HEK293 (cell line): ENCODE results near the gene SLC16A6.
A peak's percentile ranks its signal among the peaks of the same experiment; 100 is the strongest.

ENCODE experiments used
- GLI2 ChIP-seq: fragments of 450-650 bp; formaldehyde crosslinking; IDR thresholded peaks from 2 replicates; pipeline ENCODE4; 2017; ENCODE audit warnings: missing biosample characterization, missing genetic modification characterization, low read depth, borderline replicate concordance
- KLF1 ChIP-seq: fragments of 450-650 bp; formaldehyde crosslinking; IDR thresholded peaks from 2 replicates; pipeline ENCODE4 v1.5.1; 2016; ENCODE audit warnings: missing biosample characterization, missing genetic modification characterization
- KLF7 ChIP-seq: fragments of 450-650 bp; formaldehyde crosslinking; IDR thresholded peaks from 2 replicates; pipeline ENCODE4 v1.5.1; 2016; ENCODE audit warnings: missing biosample characterization, missing genetic modification characterization, borderline replicate concordance
- MEIS1 ChIP-seq: sonication (generic); formaldehyde crosslinking; IDR thresholded peaks from 2 replicates; pipeline ENCODE4 v1.8.1; 2022; ENCODE audit warnings: missing genetic modification reagents, mild to moderate bottlenecking, borderline replicate concordance
- MZF1 ChIP-seq: fragments of 450-650 bp; formaldehyde crosslinking; IDR thresholded peaks from 2 replicates; pipeline ENCODE4 v1.5.1; 2017; ENCODE audit warnings: missing biosample characterization, missing genetic modification characterization, borderline replicate concordance
- SETDB1 ChIP-seq: IDR thresholded peaks from one replicate; pipeline ENCODE4 v1.6.1; 2017; ENCODE audit warnings: mild to moderate bottlenecking, low read length, moderate library complexity, mixed read lengths; ENCODE audit not compliant: insufficient read length
- SP2 ChIP-seq: fragments of 450-650 bp; formaldehyde crosslinking; IDR thresholded peaks from 2 replicates; pipeline ENCODE4 v1.5.1; 2016; ENCODE audit warnings: missing biosample characterization, missing genetic modification characterization
- SP7 ChIP-seq: fragments of 450-650 bp; formaldehyde crosslinking; IDR thresholded peaks from 2 replicates; pipeline ENCODE4 v1.5.1; 2016; ENCODE audit warnings: missing biosample characterization, missing genetic modification characterization
- ZBTB1 ChIP-seq: fragments of 450-650 bp; formaldehyde crosslinking; IDR thresholded peaks from 2 replicates; pipeline ENCODE4 v1.5.1; 2016; ENCODE audit warnings: missing biosample characterization, missing genetic modification characterization
- ZBTB21 ChIP-seq: fragments of 450-650 bp; formaldehyde crosslinking; IDR thresholded peaks from 2 replicates; pipeline ENCODE4 v1.5.1; 2017; ENCODE audit warnings: missing biosample characterization, missing genetic modification characterization
- ZBTB7A ChIP-seq: fragments of 450-650 bp; formaldehyde crosslinking; IDR thresholded peaks from 2 replicates; pipeline ENCODE4 v1.5.1; 2016; ENCODE audit warnings: low read depth, missing biosample characterization, missing genetic modification characterization
- ZFP69B ChIP-seq: fragments of 450-650 bp; formaldehyde crosslinking; IDR thresholded peaks from 2 replicates; pipeline ENCODE4 v1.5.1; 2016; ENCODE audit warnings: missing biosample characterization, missing genetic modification characterization
- ZNF114 ChIP-seq: fragments of 450-650 bp; formaldehyde crosslinking; IDR thresholded peaks from 2 replicates; pipeline ENCODE4 v1.5.0; 2017; ENCODE audit warnings: missing biosample characterization, missing genetic modification characterization
- ZNF175 ChIP-seq: fragments of 450-650 bp; formaldehyde crosslinking; IDR thresholded peaks from 2 replicates; pipeline ENCODE4 v1.5.1; 2016; ENCODE audit warnings: missing biosample characterization, missing genetic modification characterization
- ZNF2 ChIP-seq: fragments of 450-650 bp; formaldehyde crosslinking; IDR thresholded peaks from 2 replicates; pipeline ENCODE4 v1.5.1; 2016; ENCODE audit warnings: missing biosample characterization, missing genetic modification characterization
- ZNF335 ChIP-seq: fragments of 450-650 bp; formaldehyde crosslinking; conservative IDR thresholded peaks from 2 replicates; pipeline ENCODE4 v1.5.1; 2016; ENCODE audit warnings: missing biosample characterization, missing genetic modification characterization
- ZNF350 ChIP-seq: fragments of 450-650 bp; formaldehyde crosslinking; IDR thresholded peaks from 2 replicates; pipeline ENCODE4 v1.5.0; 2017; ENCODE audit warnings: missing biosample characterization, mild to moderate bottlenecking, missing genetic modification characterization
- ZNF391 ChIP-seq: fragments of 450-650 bp; formaldehyde crosslinking; IDR thresholded peaks from 2 replicates; pipeline ENCODE4 v1.5.1; 2016; ENCODE audit warnings: low read depth, missing biosample characterization, missing genetic modification characterization, borderline replicate concordance
- ZNF423 ChIP-seq: fragments of 450-650 bp; formaldehyde crosslinking; IDR thresholded peaks from 2 replicates; pipeline ENCODE4 v1.5.1; 2016; ENCODE audit warnings: missing biosample characterization, missing genetic modification characterization
- ZNF426 ChIP-seq: fragments of 450-650 bp; formaldehyde crosslinking; IDR thresholded peaks from 2 replicates; pipeline ENCODE4 v1.5.1; 2017; ENCODE audit warnings: missing biosample characterization, missing genetic modification characterization, mild to moderate bottlenecking, inconsistent platforms, moderate library complexity
- ZNF510 ChIP-seq: fragments of 450-650 bp; formaldehyde crosslinking; IDR thresholded peaks from 2 replicates; pipeline ENCODE4 v1.5.1; 2018; ENCODE audit warnings: mild to moderate bottlenecking, missing genetic modification characterization, missing biosample characterization; ENCODE audit not compliant: insufficient replicate concordance
- ZNF571 ChIP-seq: fragments of 450-650 bp; formaldehyde crosslinking; IDR thresholded peaks from 2 replicates; pipeline ENCODE4 v1.5.0; 2017; ENCODE audit warnings: missing biosample characterization, missing genetic modification characterization
- ZNF596 ChIP-seq: fragments of 450-650 bp; IDR thresholded peaks from 2 replicates; pipeline ENCODE4 v1.5.0; 2018; ENCODE audit warnings: missing biosample characterization, mild to moderate bottlenecking, missing genetic modification characterization, moderate library complexity
- ZNF658 ChIP-seq: fragments of 450-650 bp; formaldehyde crosslinking; IDR thresholded peaks from 2 replicates; pipeline ENCODE4; 2016; ENCODE audit warnings: missing biosample characterization, missing genetic modification characterization
- ZNF747 ChIP-seq: fragments of 450-650 bp; formaldehyde crosslinking; IDR thresholded peaks from 2 replicates; pipeline ENCODE4 v1.5.1; 2016; ENCODE audit warnings: missing biosample characterization, missing genetic modification characterization
- ZNF76 ChIP-seq: fragments of 450-650 bp; formaldehyde crosslinking; IDR thresholded peaks from 2 replicates; pipeline ENCODE4; 2016; ENCODE audit warnings: low read depth, missing biosample characterization, missing genetic modification characterization, borderline replicate concordance
- ZNF791 ChIP-seq: fragments of 450-650 bp; formaldehyde crosslinking; IDR thresholded peaks from 2 replicates; pipeline ENCODE4 v1.5.1; 2016; ENCODE audit warnings: missing biosample characterization, missing genetic modification characterization
- TF ChIP-seq, protein P1 (sequence below): fragments of 450-650 bp; formaldehyde crosslinking; optimal IDR thresholded peaks from 2 replicates; pipeline ENCODE3; 2016; ENCODE audit warnings: missing biosample characterization, mild to moderate bottlenecking, missing genetic modification characterization
- TF ChIP-seq, protein P2 (sequence below): fragments of 450-650 bp; formaldehyde crosslinking; IDR thresholded peaks from 2 replicates; pipeline ENCODE4 v1.5.1; 2017; ENCODE audit warnings: missing biosample characterization, mild to moderate bottlenecking, missing genetic modification characterization, moderate library complexity
- TF ChIP-seq, protein P3 (sequence below): fragments of 450-650 bp; formaldehyde crosslinking; IDR thresholded peaks from 2 replicates; pipeline ENCODE4 v1.5.1; 2016; ENCODE audit warnings: missing biosample characterization, missing genetic modification characterization
- TF ChIP-seq, protein P4 (sequence below): fragments of 450-650 bp; formaldehyde crosslinking; IDR thresholded peaks from 2 replicates; pipeline ENCODE4 v1.5.1; 2017; ENCODE audit warnings: missing biosample characterization, missing genetic modification characterization
- TF ChIP-seq, protein P5 (sequence below): fragments of 450-650 bp; formaldehyde crosslinking; IDR thresholded peaks from 2 replicates; pipeline ENCODE4 v1.5.1; 2016; ENCODE audit warnings: missing biosample characterization, missing genetic modification characterization

Gene SLC16A6

DNA sequence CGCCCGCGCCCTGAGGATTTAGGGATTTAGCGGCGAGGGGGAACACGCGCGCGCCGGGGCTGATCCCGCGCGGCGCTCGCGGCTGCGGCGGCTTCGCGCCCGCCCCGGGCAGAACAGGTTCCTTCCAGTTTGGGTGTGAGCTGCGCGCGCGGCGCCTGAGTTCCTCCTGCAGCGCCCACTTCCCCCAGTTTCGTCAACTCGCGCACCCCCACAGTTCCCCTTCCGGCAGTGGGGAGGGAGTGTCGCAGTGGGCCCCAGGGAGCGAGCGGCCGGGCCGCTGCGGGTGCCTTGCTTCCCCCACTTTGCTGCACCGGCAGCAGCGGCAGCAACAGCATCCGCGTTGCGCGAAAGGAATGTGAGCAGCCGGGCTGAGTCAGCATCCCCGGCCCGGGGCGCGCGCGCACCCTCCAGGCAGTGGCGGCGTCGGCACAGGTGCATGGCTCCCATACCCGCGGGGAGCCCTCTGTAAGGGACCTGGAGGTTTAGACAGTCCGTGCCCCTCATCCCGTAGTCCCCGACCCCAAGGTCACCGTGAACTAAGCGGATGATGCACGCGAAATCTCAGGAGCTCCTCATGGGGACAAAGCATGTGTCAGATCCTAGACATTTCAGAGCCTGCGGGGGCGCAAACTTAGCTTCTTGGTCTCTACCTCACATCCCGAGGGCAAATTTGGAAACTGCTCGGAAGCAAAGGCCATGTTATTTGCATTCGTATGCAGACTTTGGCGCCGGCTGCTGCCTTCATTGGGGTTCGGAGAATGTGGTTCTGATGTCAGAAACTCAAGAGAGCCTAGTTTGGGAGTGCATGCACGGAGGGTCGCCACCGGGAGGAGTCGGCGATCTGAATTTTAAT, 1.1 kb upstream of the SLC16A6 start (continued):
- TF ChIP-seq ZBTB7A (no peak), ZNF571 (tag by site-specific recombination) (no peak), SP2 (tag by site-specific recombination) (peak; percentile 38; the same call in 1 of the 2 replicates), ZNF175 (tag by site-specific recombination) (no peak), MZF1 (tag by site-specific recombination) (peak; percentile 38; the same call in 1 of the 2 replicates), SETDB1 (no peak), ZBTB1 (tag by site-specific recombination) (peak; percentile 57; the same call in 1 of the 2 replicates), ZNF596 (tag by site-specific recombination) (no peak), GLI2 (tag by site-specific recombination) (no peak), ZNF391 (tag by site-specific recombination) (0 out of 2 replicates have a peak, but pooled peaks have one; percentile 62), ZNF335 (tag by site-specific recombination) (peak; percentile 92), ZNF791 (no peak), ZNF426 (no peak), ZFP69B (peak; percentile 97), SP7 (tag by site-specific recombination) (peak; percentile 76), ZNF747 (tag by site-specific recombination) (no peak), KLF1 (tag by site-specific recombination) (0 out of 2 replicates have a peak, but pooled peaks have one; percentile 44), ZNF658 (no peak), ZNF76 (tag by site-specific recombination) (peak; percentile 45; the same call in 1 of the 2 replicates), ZNF510 (tag by site-specific recombination) (no peak), ZNF423 (tag by site-specific recombination) (peak; percentile 86), ZNF2 (tag by site-specific recombination) (peak; percentile 83; the same call in 1 of the 2 replicates), ZBTB21 (tag by site-specific recombination) (peak; percentile 25; the same call in 1 of the 2 replicates), ZNF114 (tag by site-specific recombination) (no peak), ZNF350 (tag by site-specific recombination) (no peak), KLF7 (tag by site-specific recombination) (0 out of 2 replicates have a peak, but pooled peaks have one; percentile 43), MEIS1 (CRISPR knock-in tag) (no peak)
- TF ChIP-seq, protein P1, sequence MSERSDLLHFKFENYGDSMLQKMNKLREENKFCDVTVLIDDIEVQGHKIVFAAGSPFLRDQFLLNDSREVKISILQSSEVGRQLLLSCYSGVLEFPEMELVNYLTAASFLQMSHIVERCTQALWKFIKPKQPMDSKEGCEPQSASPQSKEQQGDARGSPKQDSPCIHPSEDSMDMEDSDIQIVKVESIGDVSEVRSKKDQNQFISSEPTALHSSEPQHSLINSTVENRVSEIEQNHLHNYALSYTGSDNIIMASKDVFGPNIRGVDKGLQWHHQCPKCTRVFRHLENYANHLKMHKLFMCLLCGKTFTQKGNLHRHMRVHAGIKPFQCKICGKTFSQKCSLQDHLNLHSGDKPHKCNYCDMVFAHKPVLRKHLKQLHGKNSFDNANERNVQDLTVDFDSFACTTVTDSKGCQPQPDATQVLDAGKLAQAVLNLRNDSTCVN (tag by site-specific recombination): peak; percentile 95
- TF ChIP-seq, protein P2, sequence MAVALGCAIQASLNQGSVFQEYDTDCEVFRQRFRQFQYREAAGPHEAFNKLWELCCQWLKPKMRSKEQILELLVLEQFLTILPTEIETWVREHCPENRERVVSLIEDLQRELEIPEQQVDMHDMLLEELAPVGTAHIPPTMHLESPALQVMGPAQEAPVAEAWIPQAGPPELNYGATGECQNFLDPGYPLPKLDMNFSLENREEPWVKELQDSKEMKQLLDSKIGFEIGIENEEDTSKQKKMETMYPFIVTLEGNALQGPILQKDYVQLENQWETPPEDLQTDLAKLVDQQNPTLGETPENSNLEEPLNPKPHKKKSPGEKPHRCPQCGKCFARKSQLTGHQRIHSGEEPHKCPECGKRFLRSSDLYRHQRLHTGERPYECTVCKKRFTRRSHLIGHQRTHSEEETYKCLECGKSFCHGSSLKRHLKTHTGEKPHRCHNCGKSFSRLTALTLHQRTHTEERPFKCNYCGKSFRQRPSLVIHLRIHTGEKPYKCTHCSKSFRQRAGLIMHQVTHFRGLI (tag by site-specific recombination): no peak
- TF ChIP-seq, protein P3, sequence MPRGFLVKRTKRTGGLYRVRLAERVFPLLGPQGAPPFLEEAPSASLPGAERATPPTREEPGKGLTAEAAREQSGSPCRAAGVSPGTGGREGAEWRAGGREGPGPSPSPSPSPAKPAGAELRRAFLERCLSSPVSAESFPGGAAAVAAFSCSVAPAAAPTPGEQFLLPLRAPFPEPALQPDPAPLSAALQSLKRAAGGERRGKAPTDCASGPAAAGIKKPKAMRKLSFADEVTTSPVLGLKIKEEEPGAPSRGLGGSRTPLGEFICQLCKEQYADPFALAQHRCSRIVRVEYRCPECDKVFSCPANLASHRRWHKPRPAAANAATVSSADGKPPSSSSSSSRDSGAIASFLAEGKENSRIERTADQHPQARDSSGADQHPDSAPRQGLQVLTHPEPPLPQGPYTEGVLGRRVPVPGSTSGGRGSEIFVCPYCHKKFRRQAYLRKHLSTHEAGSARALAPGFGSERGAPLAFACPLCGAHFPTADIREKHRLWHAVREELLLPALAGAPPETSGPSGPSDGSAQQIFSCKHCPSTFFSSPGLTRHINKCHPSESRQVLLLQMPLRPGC: peak; percentile 88
- TF ChIP-seq, protein P4, sequence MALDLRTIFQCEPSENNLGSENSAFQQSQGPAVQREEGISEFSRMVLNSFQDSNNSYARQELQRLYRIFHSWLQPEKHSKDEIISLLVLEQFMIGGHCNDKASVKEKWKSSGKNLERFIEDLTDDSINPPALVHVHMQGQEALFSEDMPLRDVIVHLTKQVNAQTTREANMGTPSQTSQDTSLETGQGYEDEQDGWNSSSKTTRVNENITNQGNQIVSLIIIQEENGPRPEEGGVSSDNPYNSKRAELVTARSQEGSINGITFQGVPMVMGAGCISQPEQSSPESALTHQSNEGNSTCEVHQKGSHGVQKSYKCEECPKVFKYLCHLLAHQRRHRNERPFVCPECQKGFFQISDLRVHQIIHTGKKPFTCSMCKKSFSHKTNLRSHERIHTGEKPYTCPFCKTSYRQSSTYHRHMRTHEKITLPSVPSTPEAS: no peak
- TF ChIP-seq, protein P5, sequence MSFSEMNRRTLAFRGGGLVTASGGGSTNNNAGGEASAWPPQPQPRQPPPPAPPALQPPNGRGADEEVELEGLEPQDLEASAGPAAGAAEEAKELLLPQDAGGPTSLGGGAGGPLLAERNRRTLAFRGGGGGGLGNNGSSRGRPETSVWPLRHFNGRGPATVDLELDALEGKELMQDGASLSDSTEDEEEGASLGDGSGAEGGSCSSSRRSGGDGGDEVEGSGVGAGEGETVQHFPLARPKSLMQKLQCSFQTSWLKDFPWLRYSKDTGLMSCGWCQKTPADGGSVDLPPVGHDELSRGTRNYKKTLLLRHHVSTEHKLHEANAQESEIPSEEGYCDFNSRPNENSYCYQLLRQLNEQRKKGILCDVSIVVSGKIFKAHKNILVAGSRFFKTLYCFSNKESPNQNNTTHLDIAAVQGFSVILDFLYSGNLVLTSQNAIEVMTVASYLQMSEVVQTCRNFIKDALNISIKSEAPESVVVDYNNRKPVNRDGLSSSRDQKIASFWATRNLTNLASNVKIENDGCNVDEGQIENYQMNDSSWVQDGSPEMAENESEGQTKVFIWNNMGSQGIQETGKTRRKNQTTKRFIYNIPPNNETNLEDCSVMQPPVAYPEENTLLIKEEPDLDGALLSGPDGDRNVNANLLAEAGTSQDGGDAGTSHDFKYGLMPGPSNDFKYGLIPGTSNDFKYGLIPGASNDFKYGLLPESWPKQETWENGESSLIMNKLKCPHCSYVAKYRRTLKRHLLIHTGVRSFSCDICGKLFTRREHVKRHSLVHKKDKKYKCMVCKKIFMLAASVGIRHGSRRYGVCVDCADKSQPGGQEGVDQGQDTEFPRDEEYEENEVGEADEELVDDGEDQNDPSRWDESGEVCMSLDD: peak; percentile 85
